Liver (tissue), 9 donors: ENCODE results near the gene POLN. TPM values are rescaled to one million over a fixed set of nuclear protein-coding genes. Genes with fewer than 3 reads are reported as not detected.
A peak's percentile ranks its signal among the peaks of the same experiment; 100 is the strongest.
"Not testable (repeated sequence)": the region's sequence is repeated elsewhere in the genome, so short reads cannot be mapped to it uniquely, and the experiment has no call there.

Experiments
- DNase-seq: peaks from one replicate; pipeline ENCODE4 v3.0.0-alpha.2; 2017; ENCODE audit warnings: low spot score
- H3K27ac ChIP-seq, 2 donors: one replicate each; pipeline ENCODE4 v1.7.0; 2013; ENCODE audit warnings: inconsistent platforms in 2 of 2, low read length in 2 of 2, control low read depth in 1 of 2, low read depth in 1 of 2, mild to moderate bottlenecking in 1 of 2
- H3K27me3 ChIP-seq, 4 donors: one replicate each; pipeline versions ENCODE4 v1.6.1 to v1.7.0; 2013; ENCODE audit warnings: low read length in 3 of 4, inconsistent platforms in 1 of 4, mild to moderate bottlenecking in 1 of 4, moderate library complexity in 1 of 4; ENCODE audit not compliant: control insufficient read depth in 4 of 4, insufficient read depth in 4 of 4
- H3K36me3 ChIP-seq, 4 donors: one replicate each; pipeline versions ENCODE4 v1.6.1 to v1.7.0; 2013; ENCODE audit warnings: low read length in 3 of 4, mild to moderate bottlenecking in 3 of 4, low read depth in 1 of 4, moderate library complexity in 1 of 4; ENCODE audit not compliant: control insufficient read depth in 4 of 4, insufficient read depth in 3 of 4
- H3K4me1 ChIP-seq, 4 donors: one replicate each; pipeline versions ENCODE4 v1.6.1 to v1.7.0; 2013; ENCODE audit warnings: low read length in 3 of 4, mild to moderate bottlenecking in 3 of 4, moderate library complexity in 1 of 4; ENCODE audit not compliant: control insufficient read depth in 4 of 4, insufficient read depth in 4 of 4
- H3K4me3 ChIP-seq, 3 donors: one replicate each; pipeline versions ENCODE4 v1.6.1 to v1.7.0; 2013; ENCODE audit warnings: low read length in 3 of 3, control low read depth in 1 of 3, low read depth in 1 of 3, mild to moderate bottlenecking in 1 of 3
- H3K9ac ChIP-seq, 2 donors: one replicate each; pipeline ENCODE4 v1.7.0; 2013; ENCODE audit warnings: low read length in 2 of 2, mild to moderate bottlenecking in 2 of 2, moderate library complexity in 2 of 2, control low read depth in 1 of 2, low read depth in 1 of 2
- H3K9me3 ChIP-seq, 4 donors: one replicate each; pipeline versions ENCODE4 v1.6.1 to v1.7.0; 2013; ENCODE audit warnings: low read length in 3 of 4; ENCODE audit not compliant: control insufficient read depth in 4 of 4
- CTCF ChIP-seq: fragments of 150-350 bp; IDR thresholded peaks from 2 replicates; pipeline ENCODE4 v1.5.1; 2017; ENCODE audit warnings: improper control_type of control experiment, low read depth, low read length; ENCODE audit not compliant: missing input control
- FOXA2 ChIP-seq: IDR thresholded peaks from 2 replicates; pipeline ENCODE4 v1.6.1; 2016; ENCODE audit warnings: antibody characterized with exemption
- HNF4A ChIP-seq, 2 donors: conservative IDR thresholded peaks; 2 replicates each; pipeline ENCODE4 v1.6.1; 2016; ENCODE audit warnings: antibody characterized with exemption in 2 of 2, mild to moderate bottlenecking in 2 of 2
- HNF4G ChIP-seq: IDR thresholded peaks from 2 replicates; pipeline ENCODE4 v1.6.1; 2016; ENCODE audit warnings: antibody characterized with exemption
- NR2F2 ChIP-seq: IDR thresholded peaks from 2 replicates; pipeline ENCODE4 v1.6.1; 2016; ENCODE audit warnings: antibody characterized with exemption
- RAD21 ChIP-seq, 2 donors: IDR thresholded peaks; 2 replicates each; pipeline ENCODE4 v1.6.1; 2016; ENCODE audit warnings: antibody characterized with exemption in 2 of 2, mild to moderate bottlenecking in 2 of 2
- REST ChIP-seq: IDR thresholded peaks from 2 replicates; pipeline ENCODE4 v1.6.1; 2016; ENCODE audit warnings: antibody characterized with exemption, mild to moderate bottlenecking
- RXRA ChIP-seq, 2 donors: IDR thresholded peaks; 2 replicates each; pipeline ENCODE4 v1.6.1; 2017 to 2018; ENCODE audit warnings: antibody characterized with exemption in 2 of 2, mild to moderate bottlenecking in 1 of 2
- whole genome bisulfite sequencing: extraction: QIAGEN DNeasy Blood & Tissue Kit; methylation state at CpG from one replicate; pipeline ENCODE4 v1.1.7; 2013; 5-methylcytosine and 5-hydroxymethylcytosine counted together
- polyA plus RNA-seq, 2 donors: library from polyadenylated mRNA; stranded (reverse) in 1 of 2; unstranded in 1 of 2; fragments of 200-250 nt in 1 of 2; fragments of >200 nt in 1 of 2; fragmentation: Nextera tagmentation in 1 of 2; extraction: Ambion mirVana in 1 of 2; gene quantifications; one replicate each; pipeline versions ENCODE4 v1.2.1 to v1.2.3, GENCODE V29; 2013 to 2015
- total RNA-seq, 2 donors: library from RNA; depleted of rRNA; stranded (reverse); fragments of >200 nt; gene quantifications; one replicate each; pipeline ENCODE4 v1.2.3, GENCODE V29; 2014
- donor health status: healthy.
- donor health status: healthy.
- donor health status: healthy.
- donor health status: healthy.
- donor health status: healthy.

Gene POLN
- total and polyA plus RNA-seq, 4 donors = 0.44 to 2.3 (median 1.4) TPM

GRCh38 chr4:2222838-2223237, 19.1 kb downstream of the POLN start:
- TF ChIP-seq REST (no peak), NR2F2 (no peak), FOXA2 (no peak), HNF4A (conservative IDR thresholded peaks at IDR 0.05) (no peak)
- Histone ChIP-seq H3K9me3 (no peaks in the 10 kb centered on the region), H3K27me3 (no peaks in the 10 kb centered on the region), H3K9ac (no peak overlapping the region), H3K4me1 (peaks cover 0 to 2% (median 0%) of the 10 kb centered on the region in 4 donors), H3K4me3 (no peak overlapping the region), H3K36me3 (peaks cover 0 to 7% (median 3%) of the 10 kb centered on the region in 4 donors), H3K27ac (no peak overlapping the region)
- 92% methylated on average over 2 of the region's 2 CpGs for WGBS
- DNase-seq = no peak

- H3K9me3 ChIP-seq, DNase-seq, H3K4me1 ChIP-seq, H3K9ac ChIP-seq, H3K27ac ChIP-seq, H3K4me3 ChIP-seq, H3K27me3 ChIP-seq, H3K36me3 ChIP-seq: not testable (repeated sequence)
- 66% methylated on average over 4 of the region's 4 CpGs for WGBS
Measured at GRCh38 chr4:2221378-2221777, 20.5 kb downstream of the POLN start.

- no peak overlapping the region for H3K9ac ChIP-seq
Measured at GRCh38 chr4:2220016-2220630, 21.8 kb downstream of the POLN start.

More at GRCh38 chr4:2220016-2220630, 21.8 kb downstream of the POLN start:
- H3K4me1 ChIP-seq = no peaks in the 10 kb centered on the region
- H3K4me3 ChIP-seq = no peak overlapping the region
- peak; percentile 79 for DNase-seq
- peak; percentile 83 for TF ChIP-seq CTCF
- TF ChIP-seq RAD21 (IDR thresholded peaks at IDR 0.05) = peak; percentile 94 to 96
- no peak for TF ChIP-seq RXRA (IDR thresholded peaks at IDR 0.05)
- TF ChIP-seq HNF4G = no peak
- peaks cover 0 to 7% (median 2%) of the 10 kb centered on the region in 4 donors for H3K36me3 ChIP-seq
- H3K9me3 ChIP-seq = no peaks in the 10 kb centered on the region
- WGBS = 14% methylated on average over 10 of the region's 10 CpGs
- no peaks in the 10 kb centered on the region for H3K27me3 ChIP-seq
- no peak overlapping the region for H3K27ac ChIP-seq
